ENCODE measurements around the gene ZC3H13.

GRCh38 chr13:45918597-45918996, 133.9 kb downstream of the ZC3H13 start:
- TF ChIP-seq CTCF (conservative IDR thresholded peaks at IDR 0.05; ENCODE audit: low read depth, low read length) (no peak), EZH2 (IDR thresholded peaks at IDR 0.05; ENCODE audit: low read length, unreplicated experiment) (no peak)
